ENCODE data around the gene NECAB3. TPM values are rescaled to one million over a fixed set of nuclear protein-coding genes. Genes with fewer than 3 reads are reported as not detected.
A peak's percentile ranks its signal among the peaks of the same experiment; 100 is the strongest.

NECAB3 gene
- total RNA-seq, 1 donor = 10.8 TPM

DNA sequence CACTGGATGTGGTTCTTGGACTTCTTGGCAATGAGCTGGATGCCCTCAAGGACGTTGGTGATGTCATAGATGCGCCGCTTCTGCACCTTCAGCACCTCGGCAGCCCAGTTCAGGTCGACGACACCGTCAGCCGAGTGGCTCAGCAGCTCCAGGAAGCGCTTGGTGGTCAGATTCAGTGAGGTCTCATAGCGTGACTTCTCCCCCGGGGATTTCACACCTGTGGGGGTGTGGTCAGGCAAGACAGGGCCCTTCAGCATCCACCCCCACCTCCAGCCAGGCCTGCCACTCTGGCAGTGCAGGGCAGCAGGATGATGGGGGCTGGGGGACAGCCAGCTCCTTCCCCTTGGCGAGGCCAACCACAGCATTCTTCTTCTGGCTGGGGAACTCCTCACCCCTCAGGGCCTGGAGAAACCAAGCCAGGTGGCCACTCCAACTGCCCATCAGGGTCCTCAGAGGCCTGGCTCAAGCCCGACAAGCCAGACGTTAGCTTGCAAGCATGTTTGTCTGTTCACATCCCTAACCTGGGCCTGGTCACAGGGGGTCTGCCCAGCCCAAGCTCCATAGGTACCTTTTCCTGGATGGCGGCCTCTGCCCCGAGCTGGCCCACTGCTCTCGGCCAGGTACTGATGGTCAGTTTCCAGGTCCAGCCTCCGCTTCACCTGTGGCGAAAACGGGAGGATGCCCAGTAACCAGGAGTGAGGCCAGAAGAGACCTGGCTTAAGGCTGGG lies 5.7 kb upstream of the NECAB3 start:
- no peak for DNase-seq (ENCODE audit: low read depth in 2 of 3, low spot score in 2 of 3)

DNA sequence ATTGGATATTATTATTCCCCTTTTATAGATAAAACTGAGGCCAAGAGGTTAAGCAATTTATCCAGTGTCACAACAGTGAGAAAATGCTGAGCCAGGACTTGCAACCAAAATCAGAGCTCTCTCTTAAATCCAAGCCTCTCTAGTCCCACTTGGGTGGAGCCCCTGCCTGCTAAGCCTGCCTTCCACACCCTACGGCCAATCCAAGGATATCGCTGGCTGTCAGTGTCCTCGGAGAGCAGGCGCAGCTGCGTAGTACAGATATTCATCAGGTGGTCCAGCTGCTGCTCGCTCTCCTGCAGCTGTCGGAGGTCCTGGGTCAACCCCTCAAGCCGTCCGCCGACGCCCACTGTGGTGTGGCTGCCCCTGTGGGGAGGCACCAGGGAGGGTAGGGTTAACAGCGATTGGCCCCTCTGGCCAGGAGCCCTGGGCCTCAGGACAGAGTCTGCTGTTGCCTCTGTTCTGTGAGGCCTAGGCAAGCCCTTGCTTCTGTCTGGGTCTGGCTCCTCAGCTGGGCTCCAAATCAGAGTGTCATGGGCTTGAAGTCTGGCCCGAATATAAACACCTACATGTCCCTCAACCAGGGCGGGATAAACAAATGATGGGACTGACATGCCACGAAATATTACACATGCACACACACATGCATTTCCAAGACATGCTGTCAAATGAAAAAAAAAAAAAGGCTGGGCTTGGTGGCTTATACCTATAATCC lies 3.9 kb upstream of the NECAB3 start:
- DNase-seq (ENCODE audit: low read depth in 2 of 3, low spot score in 2 of 3) = no peak

DNA sequence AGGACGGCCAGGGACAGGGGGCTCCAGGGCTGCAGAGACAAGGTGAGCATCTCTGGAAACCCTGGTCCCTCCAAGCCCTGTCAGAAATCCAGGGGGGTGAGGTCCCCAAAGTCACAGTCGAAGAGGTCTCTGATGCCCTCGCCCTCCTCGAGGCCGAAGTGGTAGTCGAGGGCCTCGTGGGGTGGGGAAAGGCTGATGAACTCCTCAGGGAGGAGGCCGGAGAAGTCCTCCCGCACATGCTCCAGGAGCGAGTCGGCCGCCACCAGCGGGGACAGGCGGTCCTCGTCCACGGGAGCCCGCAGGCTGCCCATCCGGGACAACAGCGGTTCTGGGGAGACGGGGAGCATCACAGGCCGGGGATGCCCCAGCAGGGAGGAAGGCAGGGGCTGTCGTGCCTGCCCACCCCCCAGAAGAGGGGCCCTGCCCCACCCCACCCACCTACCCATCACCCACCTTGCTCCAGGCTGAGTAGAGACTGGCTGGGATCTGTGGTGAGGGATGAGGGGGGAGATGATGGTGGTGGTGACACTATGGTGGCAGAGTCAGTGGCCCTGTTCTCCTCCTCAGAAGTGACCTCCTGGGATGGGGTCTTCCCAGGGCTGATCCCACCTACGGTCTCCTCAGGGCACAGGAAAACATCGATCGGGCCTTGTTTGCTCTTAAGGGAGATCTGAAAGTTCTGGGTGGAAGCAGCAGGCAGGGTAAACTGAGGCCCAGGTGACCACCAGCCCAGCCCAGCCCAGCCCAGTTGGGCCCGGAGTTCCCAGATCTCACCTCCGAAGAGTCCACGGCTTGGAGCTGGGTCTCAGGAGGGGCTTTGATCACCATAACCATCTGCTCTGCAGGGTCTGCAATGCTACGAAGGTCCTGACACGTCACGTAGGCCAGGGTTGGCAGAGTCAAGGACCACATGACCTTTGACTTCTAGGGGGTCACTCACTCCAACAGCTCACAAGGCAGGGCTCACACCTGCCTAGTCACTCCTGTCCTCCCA lies 2.7 kb upstream of the NECAB3 start:
- DNase-seq (ENCODE audit: low read depth in 2 of 3, low spot score in 2 of 3) = no peak

DNA sequence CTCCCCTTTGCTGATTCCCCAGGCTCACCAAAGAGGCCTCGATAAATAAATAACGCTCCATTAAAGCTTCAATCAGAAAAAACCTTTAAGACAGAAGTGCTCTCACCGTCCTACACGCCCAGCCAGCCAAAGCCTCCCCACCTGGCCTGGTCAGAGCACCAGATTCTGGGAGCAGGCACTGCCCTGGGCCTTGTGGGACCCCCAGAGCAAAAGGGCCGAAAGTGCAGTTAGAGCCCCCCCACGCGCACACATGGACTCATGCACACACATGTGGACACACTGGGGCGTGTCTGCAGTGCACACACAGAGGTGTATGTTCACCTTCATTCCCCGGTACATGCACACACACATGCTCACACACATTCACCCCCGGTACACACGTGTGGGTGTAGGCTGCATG lies 1.9 kb upstream of the NECAB3 start:
- no peak for DNase-seq (ENCODE audit: low read depth in 2 of 3, low spot score in 2 of 3)

DNA sequence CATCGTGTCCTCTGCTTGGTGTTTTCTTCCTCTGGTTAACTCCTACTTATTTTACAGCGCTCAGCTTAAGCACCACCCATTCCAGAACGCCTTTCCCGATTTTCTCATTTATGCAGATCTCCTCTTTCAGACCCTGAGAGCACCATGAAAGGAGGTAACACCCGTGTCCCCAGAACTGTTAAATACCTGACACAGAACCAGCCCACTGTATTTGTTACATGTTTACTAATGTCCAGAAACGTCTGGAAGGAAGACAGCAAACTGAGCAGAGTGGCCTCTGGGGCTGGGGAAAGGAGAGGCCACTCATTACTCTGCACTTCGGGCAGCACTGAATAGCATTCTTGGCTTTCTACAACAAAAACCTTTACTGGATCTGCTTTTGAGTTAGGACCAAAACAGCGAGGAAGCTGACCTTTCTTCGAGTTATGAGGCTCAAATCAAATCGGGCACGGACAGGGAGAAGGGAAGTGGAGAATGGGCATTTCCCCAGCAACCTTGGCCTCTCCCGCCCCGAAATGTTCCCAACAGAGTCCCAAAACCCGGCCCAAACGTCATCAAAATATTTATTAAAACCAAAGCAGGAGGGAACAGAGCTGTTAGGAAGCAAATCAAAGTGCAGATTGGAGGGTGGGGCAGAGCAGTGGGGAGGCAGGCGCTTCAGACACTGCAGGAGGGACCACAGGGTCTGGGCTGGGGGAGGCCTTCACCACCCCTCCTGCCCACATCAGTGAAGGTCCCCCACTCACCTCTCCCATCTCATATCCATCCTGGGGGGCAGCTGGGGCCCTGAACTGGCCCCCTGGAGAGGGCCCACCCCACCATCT lies 1.1 kb upstream of the NECAB3 start:
- DNase-seq (ENCODE audit: low read depth in 2 of 3, low spot score in 2 of 3) = no peak

GRCh38 chr20:33673410-33674293 lies 576 bp downstream of the NECAB3 start:
- DNase-seq (ENCODE audit: low read depth in 2 of 3, low spot score in 2 of 3) = no peak

DNA sequence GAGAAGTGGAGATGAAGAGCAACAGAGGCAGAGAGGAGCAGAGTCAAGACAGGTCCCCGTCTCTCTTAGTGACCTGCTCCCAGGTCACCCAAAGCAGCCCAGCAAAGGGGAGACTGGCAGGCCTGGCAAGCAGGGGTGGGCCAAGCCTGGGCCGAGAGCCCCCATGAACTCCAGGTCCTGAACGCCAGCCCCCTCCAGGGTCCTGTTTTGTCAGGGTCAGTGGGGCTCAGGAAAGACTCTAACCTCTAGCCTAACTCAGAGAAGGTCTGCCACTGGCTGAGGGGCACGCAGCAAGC lies 1.2 kb downstream of the NECAB3 start:
- DNase-seq (ENCODE audit: low read depth in 2 of 3, low spot score in 2 of 3) = no peak

DNA sequence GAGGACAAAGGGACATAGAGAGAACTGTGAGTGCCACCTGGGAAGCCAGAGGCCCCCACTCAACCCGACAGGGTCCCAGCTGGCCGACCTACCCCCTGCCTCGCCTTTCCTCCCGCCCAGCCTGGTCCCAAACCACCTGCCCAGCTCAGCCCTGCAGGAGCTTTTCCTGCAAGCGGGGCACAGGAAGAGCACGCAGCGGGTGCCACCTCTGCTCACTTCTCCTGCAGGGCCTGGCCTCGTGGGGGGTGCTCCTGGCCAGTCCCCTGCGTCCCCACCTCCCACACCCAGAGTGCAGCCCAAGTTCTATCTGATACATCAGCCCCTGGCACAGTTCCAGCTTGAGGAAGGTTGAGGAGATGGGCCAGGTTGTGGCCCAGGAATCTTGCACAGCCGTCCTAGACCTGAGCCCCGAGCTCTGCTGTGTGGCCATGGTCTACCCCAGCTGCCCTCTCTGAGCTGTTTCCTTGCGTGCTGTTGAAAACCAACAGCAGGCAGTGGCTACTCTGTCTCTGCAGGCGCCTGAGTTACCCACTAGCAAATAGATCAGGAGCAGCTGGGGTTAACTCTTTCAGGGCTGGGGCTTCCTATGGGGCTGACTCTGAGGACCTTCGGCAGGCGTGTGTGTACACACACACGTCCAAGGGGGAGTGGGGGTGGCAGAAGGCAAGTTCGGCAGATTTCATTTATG lies 1.7 kb downstream of the NECAB3 start:
- DNase-seq (ENCODE audit: low read depth in 2 of 3, low spot score in 2 of 3) = no peak

DNA sequence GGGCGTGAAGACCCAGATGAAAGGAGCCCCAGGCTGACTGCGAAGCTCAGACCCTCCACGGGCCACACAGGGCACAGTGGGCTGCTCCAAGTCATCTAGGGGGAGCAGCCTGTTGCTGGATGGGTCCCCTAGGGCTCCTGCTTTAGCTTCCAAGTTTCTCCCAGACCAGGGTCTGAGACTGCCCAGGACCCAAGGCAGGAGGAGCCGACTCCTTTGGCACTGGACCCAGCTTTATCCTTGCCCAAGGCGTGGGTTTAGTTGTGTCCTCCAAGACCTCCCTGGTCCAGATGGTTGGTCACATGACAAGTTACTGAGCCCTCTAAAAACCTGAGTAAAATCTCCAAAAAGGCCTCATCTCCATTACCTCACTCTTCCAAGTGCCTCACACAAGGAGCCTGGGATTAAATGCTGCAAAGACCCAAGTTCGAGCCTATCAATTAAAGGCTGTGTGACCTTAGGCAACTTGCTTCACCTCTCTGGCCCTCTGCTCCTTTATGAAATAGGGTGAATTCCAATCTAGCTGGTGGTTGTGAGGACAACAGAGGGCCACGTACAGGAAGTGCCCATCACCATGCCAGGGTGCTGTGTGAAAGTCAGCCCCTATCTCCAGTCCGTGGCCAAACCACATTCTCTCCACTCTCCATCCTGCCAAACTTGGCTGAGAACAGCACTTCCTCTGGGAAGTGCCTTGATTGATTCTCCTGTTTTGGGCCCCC lies 2.5 kb downstream of the NECAB3 start:
- DNase-seq (ENCODE audit: low read depth in 2 of 3, low spot score in 2 of 3) = no peak

- DNase-seq (ENCODE audit: low read depth in 2 of 3, low spot score in 2 of 3) = no peak
Observed at GRCh38 chr20:33670715-33671499, 3.3 kb downstream of the NECAB3 start.

DNA sequence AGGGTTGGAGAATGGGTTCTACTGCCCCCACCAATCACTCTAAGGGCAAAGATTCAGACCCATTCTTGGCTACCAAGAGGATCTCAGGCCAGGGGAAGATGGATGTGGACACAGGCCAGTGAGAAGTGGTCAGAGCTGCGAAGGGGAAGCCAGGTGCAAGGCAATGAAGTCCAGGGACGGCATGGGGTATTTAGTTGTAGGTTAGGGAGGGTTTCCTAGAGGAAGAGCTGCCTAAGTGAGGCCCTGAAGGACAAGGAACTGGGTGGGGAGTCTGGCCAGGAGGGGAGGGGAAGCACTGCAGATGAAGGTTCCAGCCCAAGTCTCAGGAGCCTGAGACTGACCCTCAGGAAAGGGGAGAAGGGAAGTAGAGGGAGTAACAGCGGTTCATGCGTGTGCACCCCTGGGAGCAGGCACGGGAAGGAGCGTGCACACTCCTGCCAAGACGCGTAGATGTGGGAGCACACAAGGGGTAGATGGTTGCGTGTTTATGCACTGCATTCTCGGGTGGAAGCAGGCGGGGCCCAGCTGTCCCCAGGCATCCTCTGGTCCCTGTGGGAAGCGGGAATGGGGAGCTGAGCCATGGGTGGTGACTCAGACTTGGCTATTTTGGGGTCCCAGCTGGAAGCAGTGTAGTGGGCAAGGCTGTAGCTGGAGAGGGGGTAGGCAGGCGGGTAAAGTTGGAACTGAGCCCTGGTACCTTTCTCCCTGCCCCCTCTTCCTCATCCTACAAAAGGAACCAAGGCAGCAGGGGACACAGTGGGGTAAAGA lies 4.2 kb downstream of the NECAB3 start:
- no peak for DNase-seq (ENCODE audit: low read depth in 2 of 3, low spot score in 2 of 3)

DNA sequence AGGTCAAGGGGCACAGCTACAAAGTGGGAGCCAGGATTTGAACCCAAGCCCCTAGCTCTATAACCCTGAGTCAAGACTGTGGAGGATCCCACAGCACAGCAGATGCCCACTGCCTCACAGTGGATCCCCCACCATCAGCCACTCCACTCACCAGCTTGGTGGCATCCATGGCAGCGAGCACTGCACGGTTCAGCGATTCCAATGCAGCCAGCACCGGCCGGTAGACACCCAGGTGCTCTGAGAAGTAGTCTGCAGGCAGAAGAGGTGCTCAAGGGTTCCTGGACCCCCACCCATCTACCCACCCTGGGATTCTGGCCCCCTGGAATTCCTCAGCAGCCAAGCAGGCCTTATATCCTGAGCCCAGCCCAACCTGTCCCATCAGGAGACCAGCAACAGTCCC lies 5.0 kb downstream of the NECAB3 start:
- no peak for DNase-seq (ENCODE audit: low read depth in 2 of 3, low spot score in 2 of 3)

DNA sequence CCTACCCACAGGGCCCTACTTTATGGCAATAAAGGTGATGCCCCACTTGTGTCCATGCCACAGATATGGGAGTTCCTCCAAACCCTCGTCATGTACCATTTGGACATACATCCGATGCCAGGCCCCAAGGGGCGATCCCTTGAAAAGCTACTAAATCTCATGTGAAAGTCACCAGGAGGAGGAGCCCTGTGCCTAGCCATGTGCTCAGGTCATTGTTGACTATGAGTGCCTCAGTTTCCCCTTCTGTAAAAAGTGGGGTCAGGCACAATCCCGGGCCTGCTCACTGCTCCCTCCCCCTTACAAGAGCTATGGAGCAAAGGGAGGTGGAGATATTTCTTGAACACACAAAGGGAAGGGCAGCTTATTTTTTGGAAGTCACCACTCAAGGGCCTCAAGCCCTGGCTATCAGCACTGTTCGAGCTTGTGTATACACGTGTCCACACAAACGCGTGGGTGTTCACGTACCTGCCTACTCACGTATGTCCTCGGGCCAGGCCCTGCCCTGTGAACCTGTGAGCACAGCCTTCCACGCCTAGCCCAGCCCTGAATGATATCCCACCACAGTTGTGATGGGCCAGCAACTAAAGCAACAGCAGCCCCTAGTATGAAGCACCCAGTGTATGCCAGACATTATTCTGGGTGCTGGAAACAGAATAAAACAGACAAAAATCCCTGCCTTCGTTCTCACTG lies 5.6 kb downstream of the NECAB3 start:
- DNase-seq (ENCODE audit: low read depth in 2 of 3, low spot score in 2 of 3) = no peak

DNA sequence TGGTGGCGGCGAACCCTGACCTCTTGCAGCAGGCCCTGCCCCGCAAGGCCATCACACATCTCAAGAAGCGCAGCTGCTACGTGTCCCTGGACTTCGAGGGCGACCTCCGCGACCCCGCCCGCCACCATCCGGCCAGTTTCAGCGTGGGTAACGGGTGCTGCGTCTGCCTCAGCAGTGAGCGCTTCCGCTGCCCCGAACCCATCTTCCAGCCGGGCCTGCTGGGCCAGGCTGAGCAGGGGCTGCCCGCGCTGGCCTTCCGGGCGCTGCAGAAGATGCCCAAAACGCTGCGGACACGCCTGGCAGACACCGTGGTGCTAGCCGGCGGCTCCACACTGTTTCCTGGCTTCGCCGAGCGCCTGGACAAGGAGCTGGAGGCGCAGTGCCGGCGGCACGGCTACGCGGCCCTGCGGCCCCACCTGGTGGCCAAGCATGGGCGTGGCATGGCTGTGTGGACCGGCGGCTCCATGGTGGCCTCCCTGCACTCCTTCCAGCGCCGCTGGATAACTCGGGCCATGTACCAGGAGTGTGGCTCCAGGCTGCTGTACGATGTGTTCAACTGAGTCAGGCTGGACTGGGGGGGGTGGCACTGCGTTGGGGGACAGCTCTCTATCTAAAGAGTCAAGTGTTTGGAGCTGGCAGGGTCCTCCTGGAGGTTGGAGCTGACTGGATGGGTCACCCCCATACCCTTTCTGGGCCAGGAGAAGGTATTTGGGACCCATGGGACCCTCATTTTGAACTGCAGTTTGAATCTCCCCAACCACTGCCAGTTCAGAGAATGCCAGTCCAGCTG lies 6.4 kb downstream of the NECAB3 start:
- peak; percentile 62 to 73 (median 67) for DNase-seq (ENCODE audit: low read depth in 2 of 3, low spot score in 2 of 3)

- peak in 1 of 3 donors; percentile 14 for DNase-seq (ENCODE audit: low read depth in 2 of 3, low spot score in 2 of 3)
Observed at GRCh38 chr20:33667245-33667675, 7.0 kb downstream of the NECAB3 start.

Measured in hematopoietic multipotent progenitor cell (in vitro differentiated cells).